ENCODE measurements around the gene SRD5A1.

DNA sequence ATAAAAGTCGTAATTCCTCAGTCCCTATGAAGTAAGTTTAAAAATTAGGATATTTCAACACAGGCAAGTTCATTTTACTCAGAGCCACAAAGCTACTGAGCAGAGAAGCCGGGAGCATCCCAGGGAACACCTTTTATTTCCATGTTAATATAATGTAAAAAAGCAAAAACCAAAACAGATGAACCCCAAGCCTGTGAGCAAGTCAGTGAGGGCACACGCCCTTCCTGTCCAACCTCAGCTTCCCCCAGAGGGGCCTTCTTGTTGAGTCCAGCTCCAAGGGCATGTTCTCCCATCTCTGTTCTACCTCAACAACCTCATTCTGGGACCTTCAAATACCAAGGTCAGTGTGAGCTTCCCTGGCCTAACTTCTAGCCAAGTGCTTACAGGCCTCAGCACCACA lies 25.2 kb upstream of the SRD5A1 start:
- TF ChIP-seq PAX5 (IDR thresholded peaks at IDR 0.05; ENCODE audit: insufficient read depth, low read length, severe bottlenecking) (no peak), POLR2A (IDR thresholded peaks at IDR 0.05; ENCODE audit: low read depth, low read length) (no peak), POLR2AphosphoS5 (IDR thresholded peaks at IDR 0.05; ENCODE audit: low read depth, low read length) (no peak), TAF1 (IDR thresholded peaks at IDR 0.05; ENCODE audit: low read depth, low read length) (no peak)

All from GM12891 (cell line).